H1 (cell line): Measurements from ENCODE around the gene TGFBI. TPM values are rescaled to one million over a fixed set of nuclear protein-coding genes. Genes with fewer than 3 reads are reported as not detected.
A peak's percentile ranks its signal among the peaks of the same experiment; 100 is the strongest.

Experiments used
- CTCF ChIA-PET: fragments of 300-600 bp; sonication (Branson Sonifier 250); formaldehyde crosslinking; loops from one replicate; lab custom pipeline; 2021; ENCODE audit not compliant: partially characterized antibody; lab: Charles Lee
- POLR2A ChIA-PET: fragments of 300-600 bp; sonication (Branson Sonifier 250); formaldehyde crosslinking; loops from one replicate; lab custom pipeline; 2021; ENCODE audit warnings: inconsistent platforms; ENCODE audit not compliant: partially characterized antibody; lab: Charles Lee
- DNase-seq, 2 experiments: peaks; one replicate each; pipeline versions ENCODE4 v3.0.0 to v3.0.0-alpha.2; 2010 to 2022; ENCODE audit warnings: low spot score in 2 of 2, low read depth in 1 of 2, mixed read lengths in 1 of 2
- FAIRE-seq: peaks from 2 replicates; lab custom pipeline; 2011; peaks lifted over from hg19 to GRCh38; lab: Jason Lieb, UNC
- H2AFZ ChIP-seq: 2 replicates; pipeline ENCODE4 v1.8.1; 2012; ENCODE audit warnings: low read length, inconsistent platforms
- H2AK5ac ChIP-seq: 2 replicates; pipeline ENCODE4 v1.6.1; 2013; ENCODE audit warnings: low read depth, low read length
- H2BK120ac ChIP-seq: replicated peaks from 2 replicates; pipeline ENCODE3; 2013; ENCODE audit warnings: low read depth, low read length, inconsistent platforms
- H2BK12ac ChIP-seq: 2 replicates; pipeline ENCODE4 v1.6.1; 2013; ENCODE audit warnings: low read depth, low read length
- H2BK15ac ChIP-seq: 2 replicates; pipeline ENCODE4 v1.6.1; 2013; ENCODE audit warnings: low read length
- H2BK20ac ChIP-seq: 2 replicates; pipeline ENCODE4 v1.6.1; 2013; ENCODE audit warnings: low read length
- H2BK5ac ChIP-seq: 2 replicates; pipeline ENCODE4 v1.6.1; 2013; ENCODE audit warnings: low read depth, low read length
- H3K14ac ChIP-seq: 2 replicates; pipeline ENCODE4 v1.6.1; 2013; ENCODE audit warnings: inconsistent platforms; ENCODE audit not compliant: insufficient read length
- H3K18ac ChIP-seq: 2 replicates; pipeline ENCODE4 v1.6.1; 2013; ENCODE audit warnings: low read length; ENCODE audit errors: extremely low read depth
- H3K23ac ChIP-seq: 2 replicates; pipeline ENCODE4 v1.6.1; 2013; ENCODE audit warnings: inconsistent platforms; ENCODE audit not compliant: insufficient read length
- H3K23me2 ChIP-seq: 2 replicates; pipeline ENCODE4 v1.6.1; 2013; ENCODE audit warnings: low read depth, low read length
- H3K27ac ChIP-seq: 2 replicates; pipeline ENCODE4 v1.6.1; 2011; ENCODE audit warnings: low read depth, low read length, inconsistent platforms
- H3K27me3 ChIP-seq, 4 experiments: replicated peaks in 1 of 4; 1 replicate in 1 of 4; 2 replicates in 3 of 4; pipeline versions ENCODE4 v1.6.1 to v1.8.1; 2011 to 2013; ENCODE audit warnings: low read length in 3 of 4, mild to moderate bottlenecking in 3 of 4, inconsistent platforms in 2 of 4, mixed read lengths in 2 of 4, moderate library complexity in 1 of 4; ENCODE audit not compliant: control insufficient read depth in 3 of 4, insufficient read depth in 3 of 4; ENCODE audit errors: extremely low read depth in 1 of 4
- H3K36me3 ChIP-seq, 4 experiments: 2 replicates each; pipeline versions ENCODE4 v1.6.1 to v1.8.1; 2011 to 2013; ENCODE audit warnings: mild to moderate bottlenecking in 4 of 4, low read length in 3 of 4, moderate library complexity in 2 of 4, control low read depth in 1 of 4, inconsistent platforms in 1 of 4; ENCODE audit not compliant: insufficient read depth in 4 of 4, control insufficient read depth in 2 of 4
- H3K4ac ChIP-seq: replicated peaks from 2 replicates; pipeline ENCODE3; 2013; ENCODE audit warnings: low read length, low read depth, mixed read lengths, inconsistent platforms; ENCODE audit not compliant: insufficient read length
- H3K4me1 ChIP-seq, 4 experiments: replicated peaks in 1 of 4; 1 replicate in 1 of 4; 2 replicates in 3 of 4; pipeline versions ENCODE4 v1.6.1 to v1.8.1; 2011 to 2013; ENCODE audit warnings: low read length in 3 of 4, inconsistent platforms in 2 of 4, mixed read lengths in 1 of 4; ENCODE audit not compliant: insufficient read depth in 4 of 4, control insufficient read depth in 3 of 4
- H3K4me2 ChIP-seq, 2 experiments: 2 replicates each; pipeline versions ENCODE4 v1.6.1 to v1.8.1; 2011 to 2013; ENCODE audit warnings: low read depth in 2 of 2, low read length in 2 of 2, control low read depth in 1 of 2, inconsistent platforms in 1 of 2, mild to moderate bottlenecking in 1 of 2; ENCODE audit not compliant: insufficient read depth in 1 of 2
- H3K4me3 ChIP-seq, 4 experiments: fragments of 200-600, 300-600 bp in 1 of 4; sonication (generic), shearing (Covaris generic), sonication (Bioruptor Twin) in 1 of 4; 2 replicates each; pipeline versions ENCODE4 v1.5.1 to v1.8.1; 2011 to 2016; ENCODE audit warnings: low read length in 4 of 4, low read depth in 3 of 4, control low read depth in 2 of 4, inconsistent platforms in 2 of 4, mild to moderate bottlenecking in 2 of 4, mixed read lengths in 1 of 4, moderate library complexity in 1 of 4; ENCODE audit not compliant: insufficient read depth in 2 of 4; ENCODE audit errors: extremely low read depth in 1 of 4
- H3K56ac ChIP-seq: replicated peaks from 2 replicates; pipeline ENCODE3; 2013; ENCODE audit warnings: low read depth, mild to moderate bottlenecking, mixed read lengths, low read length, inconsistent platforms; ENCODE audit not compliant: insufficient read length
- H3K79me1 ChIP-seq: 2 replicates; pipeline ENCODE4 v1.6.1; 2013; ENCODE audit warnings: low read depth, low read length, control low read depth
- H3K79me2 ChIP-seq, 2 experiments: 2 replicates each; pipeline versions ENCODE4 v1.6.1 to v1.8.1; 2012 to 2013; ENCODE audit warnings: low read length in 2 of 2, mild to moderate bottlenecking in 2 of 2, inconsistent platforms in 1 of 2; ENCODE audit not compliant: insufficient read depth in 2 of 2, control insufficient read depth in 1 of 2
- H3K9ac ChIP-seq, 4 experiments: replicated peaks in 1 of 4; 1 replicate in 1 of 4; 2 replicates in 3 of 4; pipeline versions ENCODE4 v1.6.1 to v1.8.1; 2011 to 2013; ENCODE audit warnings: low read depth in 3 of 4, low read length in 3 of 4, control low read depth in 2 of 4, mild to moderate bottlenecking in 2 of 4, moderate library complexity in 2 of 4, inconsistent platforms in 1 of 4; ENCODE audit errors: extremely low read depth in 1 of 4
- H3K9me3 ChIP-seq, 2 experiments: 2 replicates each; pipeline versions ENCODE4 v1.6.1 to v1.8.1; 2012 to 2013; ENCODE audit warnings: mild to moderate bottlenecking in 2 of 2, moderate library complexity in 2 of 2, control low read depth in 1 of 2, inconsistent platforms in 1 of 2, low read depth in 1 of 2, low read length in 1 of 2, mixed read lengths in 1 of 2; ENCODE audit not compliant: insufficient read depth in 2 of 2
- H4K20me1 ChIP-seq, 2 experiments: replicated peaks in 1 of 2; 2 replicates each; pipeline versions ENCODE3 to v1.8.1; 2011 to 2013; ENCODE audit warnings: inconsistent platforms in 2 of 2, low read length in 2 of 2, mild to moderate bottlenecking in 1 of 2; ENCODE audit not compliant: insufficient read depth in 2 of 2, control insufficient read depth in 1 of 2
- H4K5ac ChIP-seq: 2 replicates; pipeline ENCODE4 v1.6.1; 2013; ENCODE audit warnings: low read length, low read depth, mixed read lengths, inconsistent platforms; ENCODE audit not compliant: insufficient read length
- H4K8ac ChIP-seq: 2 replicates; pipeline ENCODE4 v1.8.0; 2013; ENCODE audit warnings: mild to moderate bottlenecking, moderate library complexity, low read length, inconsistent platforms; ENCODE audit not compliant: insufficient read depth; ENCODE audit errors: extremely low read depth
- H4K91ac ChIP-seq: replicated peaks from 2 replicates; pipeline ENCODE3; 2013; ENCODE audit warnings: low read length, mixed read lengths, inconsistent platforms; ENCODE audit not compliant: insufficient read length
- ATF2 ChIP-seq: IDR thresholded peaks from 2 replicates; pipeline ENCODE4 v1.6.1; 2012; ENCODE audit warnings: low read length, inconsistent platforms
- BRCA1 ChIP-seq: IDR thresholded peaks from 2 replicates; pipeline ENCODE4 v1.6.1; 2012; ENCODE audit warnings: low read depth, low read length, improper control_type of control experiment
- HDAC6 ChIP-seq: IDR thresholded peaks from one replicate; pipeline ENCODE4 v1.7.1; 2012; ENCODE audit warnings: low read depth, mild to moderate bottlenecking, inconsistent platforms, low read length, moderate library complexity
- POLR2A ChIP-seq, 2 experiments: IDR thresholded peaks; 1 replicate in 1 of 2; 2 replicates in 1 of 2; pipeline ENCODE4 v1.6.1; 2011; ENCODE audit warnings: low read depth in 2 of 2, low read length in 2 of 2, mild to moderate bottlenecking in 2 of 2; ENCODE audit errors: control extremely low read depth in 1 of 2
- POLR2AphosphoS5 ChIP-seq: IDR thresholded peaks from 2 replicates; pipeline ENCODE4 v1.6.1; 2011; ENCODE audit warnings: low read depth, low read length
- SP1 ChIP-seq: IDR thresholded peaks from 2 replicates; pipeline ENCODE4 v1.6.1; 2011; ENCODE audit warnings: low read depth, low read length
- TAF7 ChIP-seq: optimal IDR thresholded peaks from 2 replicates; pipeline ENCODE3; 2011; ENCODE audit warnings: low read depth, mild to moderate bottlenecking, inconsistent platforms, low read length, moderate library complexity, borderline replicate concordance
- WGBS, 2 experiments: shearing (Covaris generic) in 1 of 2; methylation state at CpG; one replicate each; pipeline versions ENCODE4 v1.1.6 to v1.1.7; 2013 to 2015; ENCODE audit warnings: low lambda C conversion rate in 2 of 2, mixed read lengths in 2 of 2, inconsistent platforms in 1 of 2, low coverage in 1 of 2, missing lambda C conversion rate in 1 of 2; ENCODE audit not compliant: insufficient replicate concordance in 2 of 2, insufficient coverage in 1 of 2, insufficient read length in 1 of 2; ENCODE audit errors: extremely low coverage in 1 of 2, missing lambda C conversion rate in 1 of 2; 5-methylcytosine and 5-hydroxymethylcytosine counted together
- polyA plus RNA-seq, 7 experiments: library from polyadenylated mRNA; depleted of rRNA in 3 of 7; stranded (reverse) in 5 of 7; unstranded in 2 of 7; fragments of >200 nt in 5 of 7; fragments of 200-250 nt in 2 of 7; gene quantifications; 1 replicate in 5 of 7; 2 replicates in 1 of 7; 4 replicates in 1 of 7; pipeline versions ENCODE4 v1.2.1 to v1.2.3, GENCODE V29; 2011 to 2013; ENCODE audit warnings: missing spikeins in 2 of 7, mixed read lengths in 2 of 7
- total RNA-seq: library from RNA; stranded (reverse); fragmentation: NEBNext Ultra II Directional; extraction: Animal tissue kit (Norgen Biotek cat#: 25700); gene quantifications from 2 replicates; pipeline ENCODE4 v1.2.1, GENCODE V29; 2021

TGFBI gene
- total and polyA plus RNA-seq, 2 of the 8 experiments (the other 6 are each of a cell fraction or from before 2014, with no cell fraction given): 6.0 to 8.5 TPM

DNA sequence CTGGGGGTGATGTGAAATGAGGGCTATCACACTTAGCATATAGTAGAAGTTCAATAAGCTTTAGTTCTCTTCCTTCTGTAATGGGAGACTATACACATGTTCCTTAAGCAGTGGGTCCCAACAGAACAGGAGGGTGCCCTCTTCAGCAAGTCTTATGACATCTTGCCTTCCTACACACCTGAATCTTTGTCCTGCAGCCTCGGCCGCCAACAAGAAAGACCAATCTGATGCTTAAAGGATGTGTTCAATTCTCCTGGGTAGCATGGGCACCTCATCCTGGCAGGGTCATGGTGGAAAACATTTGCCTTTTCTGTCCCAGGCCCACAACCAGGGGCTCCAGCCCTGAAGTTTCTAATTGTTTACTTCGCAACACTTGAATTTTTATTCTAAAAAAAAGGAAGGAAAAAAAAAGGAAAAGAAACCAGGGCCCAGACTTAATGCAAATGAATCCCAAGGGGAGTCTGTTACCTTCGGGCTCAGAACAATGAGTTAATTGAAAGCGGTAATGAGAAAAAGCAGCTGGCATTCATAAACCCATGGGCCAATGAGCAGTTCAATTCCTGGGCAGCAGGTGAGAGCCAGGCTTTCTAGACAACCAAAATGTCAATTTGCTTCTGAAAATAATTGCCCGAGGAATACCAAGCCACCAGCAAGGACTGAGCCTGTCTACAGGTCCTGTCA lies 77.7 kb downstream of the TGFBI start:
- H3K14ac ChIP-seq: no peak overlapping the region
- no peak overlapping the region for H2BK5ac ChIP-seq
- H3K4me1 ChIP-seq: peaks cover 0 to 9% (median 0%) of the 10 kb centered on the region in 4 experiments; a peak in 2 of 7 replicates
- 0 out of 2 replicates have a peak overlapping the region, but pooled peaks have one; percentile 62 for H2BK20ac ChIP-seq
- H4K5ac ChIP-seq: no peak overlapping the region
- no peaks in the 10 kb centered on the region; a peak in 1 of 7 replicates for H3K27me3 ChIP-seq
- H3K4ac ChIP-seq: no peak overlapping the region
- no peaks in the 10 kb centered on the region for H3K79me1 ChIP-seq
- no peaks in the 10 kb centered on the region for H3K9me3 ChIP-seq
- H3K4me2 ChIP-seq: no peak overlapping the region
- WGBS, 2 experiments: 77% methylated on average over 6 of the region's 6 CpGs; no CpG with 5 or more reads in 1 of the 2 experiments
- H2BK12ac ChIP-seq: no peak overlapping the region
- H3K27ac ChIP-seq: no peak overlapping the region
- no peak overlapping the region for H3K56ac ChIP-seq
- TF ChIP-seq TAF7 (peak; percentile 78), ATF2 (no peak), HDAC6 (no peak), POLR2AphosphoS5 (peak; percentile 50; the same call in 1 of the 2 replicates), POLR2A (IDR thresholded peaks at IDR 0.05; ENCODE audit: control extremely low read depth in 1 of 2, low read depth in 2 of 2, low read length in 2 of 2) (peak in 1 of 2 experiments; percentile 54; a peak in 1 of 3 replicates), SP1 (no peak), BRCA1 (no peak)
- H4K91ac ChIP-seq: no peak overlapping the region
- no peak overlapping the region for H3K23ac ChIP-seq
- FAIRE-seq: no peak
- H4K8ac ChIP-seq: no peak overlapping the region
- H3K9ac ChIP-seq: no peak overlapping the region
- POLR2A ChIA-PET: interaction anchor here (0.7 kb wide), 1 partner anchor 243 kb away, joined by 3 read pairs; no protein-coding TSS in a partner anchor
- H2BK120ac ChIP-seq: no peak overlapping the region
- no peak overlapping the region for H2AK5ac ChIP-seq
- no peak overlapping the region; the same call in 1 of the 2 replicates for H3K18ac ChIP-seq
- no peak overlapping the region for H2AFZ ChIP-seq
- H3K23me2 ChIP-seq: no peaks in the 10 kb centered on the region
- no peaks in the 10 kb centered on the region for H4K20me1 ChIP-seq
- H2BK15ac ChIP-seq: no peak overlapping the region
- H3K79me2 ChIP-seq: no peaks in the 10 kb centered on the region
- no peak for DNase-seq
- no peak overlapping the region for H3K4me3 ChIP-seq
- CTCF ChIA-PET: interaction anchor here (0.7 to 1.1 kb wide), 2 partner anchors 8 to 625 kb away, joined by 3 to 4 read pairs; no protein-coding TSS in a partner anchor
- H3K36me3 ChIP-seq: no peaks in the 10 kb centered on the region
